Spleen (tissue), 11 donors: ENCODE measurements around the gene NOP14. TPM values are rescaled to one million over a fixed set of nuclear protein-coding genes. Genes with fewer than 3 reads are reported as not detected.

Experiments used
- DNase-seq: peaks from one replicate; pipeline ENCODE4 v3.0.0-alpha.2; 2020
- H3K27ac ChIP-seq, 8 donors: fragments of 200-600 bp; sonication (generic) in 7 of 8; 1 replicate in 4 of 8; 2 replicates in 4 of 8; pipeline versions ENCODE4 v1.5.0 to v1.8.0; 2016 to 2021; ENCODE audit warnings: inconsistent platforms in 4 of 8, mild to moderate bottlenecking in 4 of 8, moderate library complexity in 1 of 8
- H3K27me3 ChIP-seq, 7 donors: fragments of 200-600 bp; sonication (generic) in 6 of 7; replicated peaks in 1 of 7; 1 replicate in 4 of 7; 2 replicates in 3 of 7; pipeline versions ENCODE4 v1.5.0 to v1.8.0; 2016 to 2021; ENCODE audit warnings: inconsistent platforms in 3 of 7, mild to moderate bottlenecking in 1 of 7
- H3K36me3 ChIP-seq, 6 donors: fragments of 200-600 bp; sonication (generic) in 5 of 6; 1 replicate in 4 of 6; 2 replicates in 2 of 6; pipeline versions ENCODE4 v1.5.0 to v1.8.0; 2016 to 2021; ENCODE audit warnings: inconsistent platforms in 2 of 6
- H3K4me1 ChIP-seq, 6 donors: fragments of 200-600 bp; sonication (generic) in 5 of 6; 1 replicate in 3 of 6; 2 replicates in 3 of 6; pipeline versions ENCODE4 v1.5.0 to v1.8.0; 2016 to 2021; ENCODE audit warnings: inconsistent platforms in 3 of 6
- H3K4me3 ChIP-seq, 8 donors: fragments of 200-600 bp; sonication (generic) in 7 of 8; 1 replicate in 4 of 8; 2 replicates in 4 of 8; pipeline versions ENCODE4 v1.5.0 to v1.8.0; 2016 to 2021; ENCODE audit warnings: inconsistent platforms in 4 of 8, mild to moderate bottlenecking in 4 of 8, moderate library complexity in 2 of 8
- H3K9me3 ChIP-seq, 8 donors: fragments of 200-600 bp; sonication (generic) in 7 of 8; 1 replicate in 4 of 8; 2 replicates in 4 of 8; pipeline versions ENCODE4 v1.5.0 to v1.8.0; 2016 to 2021; ENCODE audit warnings: inconsistent platforms in 4 of 8
- CTCF ChIP-seq, 11 experiments: fragments of 200-600 bp in 7 of 11; fragments of 450-650 bp in 4 of 11; sonication (generic) in 4 of 11; IDR thresholded peaks in 8 of 11; conservative IDR thresholded peaks in 3 of 11; 1 replicate in 7 of 11; 2 replicates in 4 of 11; pipeline versions ENCODE4 v1.4.0 to v1.8.0; 2016 to 2021; ENCODE audit warnings: antibody characterized with exemption in 11 of 11, inconsistent platforms in 4 of 11, mild to moderate bottlenecking in 1 of 11
- POLR2A ChIP-seq, 3 donors: fragments of 450-650 bp; IDR thresholded peaks; one replicate each; pipeline ENCODE4 v1.5.1; 2017; ENCODE audit warnings: antibody characterized with exemption in 3 of 3, mild to moderate bottlenecking in 1 of 3
- POLR2AphosphoS5 ChIP-seq, 3 donors: sonication (generic); formaldehyde crosslinking; IDR thresholded peaks; one replicate each; pipeline ENCODE4 v1.5.1; 2017; ENCODE audit warnings: antibody characterized with exemption in 3 of 3
- WGBS, 5 donors: extraction: QIAGEN DNeasy Blood & Tissue Kit in 3 of 5; methylation state at CpG; one replicate each; pipeline versions ENCODE4 v1.1.5 to v1.1.7; 2013 to 2018; 5-methylcytosine and 5-hydroxymethylcytosine counted together
- intact Hi-C: fragments of 100-400 bp; cut with DNase I; formaldehyde crosslinking; loops from one replicate; pipeline ENCODE4 v1.15.0; 2023; ENCODE audit warnings: low total_unique reads
- polyA plus RNA-seq, 3 donors: library from polyadenylated mRNA; stranded (reverse); fragments of 200-250 nt; gene quantifications; one replicate each; pipeline ENCODE4 v1.2.1, GENCODE V29; 2013
- total RNA-seq, 7 donors: library from RNA; depleted of rRNA in 3 of 7; stranded (reverse); fragments of >200 nt in 3 of 7; fragmentation: NEBNext Ultra II Directional in 4 of 7; extraction: Animal tissue kit (Norgen Biotek cat#: 25700) in 4 of 7; gene quantifications; one replicate each; pipeline versions ENCODE4 v1.1.0 to v1.2.1, GENCODE V29; 2016 to 2021
- donor health status: healthy with polysubstance abuse.
- donor health status: DM: no; HTN: no; CAD: no; lungs with moderate emphysema.
- donor health status: DM: no; HTN: no; CAD: no.
- donor health status: Bipolar disorder and iron deficiency.
- donor health status: healthy.
- donor health status: DM: no; HTN: no; CAD: no.
- donor health status: DM: yes; HTN: yes; CAD: no.

The NOP14 gene
- total and polyA plus RNA-seq, 10 donors = 10.2 to 30.5 (median 22.1) TPM

GRCh38 chr4:2968381-2968780, 5.2 kb upstream of the NOP14 start:
- H3K4me1 ChIP-seq = peaks cover 0 to 17% (median 9%) of the 10 kb centered on the region in 6 donors
- H3K27ac ChIP-seq = no peak overlapping the region
- H3K4me3 ChIP-seq = no peak overlapping the region
- H3K27me3 ChIP-seq = no peaks in the 10 kb centered on the region
- H3K36me3 ChIP-seq = no peaks in the 10 kb centered on the region
- no peak for DNase-seq
- 78 to 88% (median 84%) methylated on average over 3 of the region's 3 CpGs for WGBS, 5 donors
- H3K9me3 ChIP-seq = no peaks in the 10 kb centered on the region
- intact Hi-C loops = no loop called here
- TF ChIP-seq CTCF (IDR thresholded peaks at IDR 0.05 in 8 of 11, conservative IDR thresholded peaks at IDR 0.05 in 3 of 11) (no peak), POLR2A (IDR thresholded peaks at IDR 0.05) (no peak), POLR2AphosphoS5 (IDR thresholded peaks at IDR 0.05) (no peak)

- Histone ChIP-seq H3K4me3 (no peak overlapping the region), H3K27ac (no peak overlapping the region), H3K36me3 (peaks cover 0 to under 1% (median 0%) of the 10 kb centered on the region in 6 donors), H3K4me1 (peaks cover 12 to 38% (median 31%) of the 10 kb centered on the region in 6 donors), H3K27me3 (no peaks in the 10 kb centered on the region), H3K9me3 (no peaks in the 10 kb centered on the region)
- peak; percentile 68 for DNase-seq
- TF ChIP-seq POLR2A (IDR thresholded peaks at IDR 0.05) = no peak
- no peak for TF ChIP-seq CTCF (IDR thresholded peaks at IDR 0.05 in 8 of 11, conservative IDR thresholded peaks at IDR 0.05 in 3 of 11)
- no peak for TF ChIP-seq POLR2AphosphoS5 (IDR thresholded peaks at IDR 0.05)
- WGBS, 5 donors = 81 to 92% (median 84%) methylated on average over 12 to 16 of the region's 16 CpGs
- intact Hi-C loops = no loop called here
Measured at GRCh38 chr4:2965262-2965661, 2.1 kb upstream of the NOP14 start.

GRCh38 chr4:2964706-2965258, 1.6 kb upstream of the NOP14 start:
- H3K27ac ChIP-seq = no peak overlapping the region
- DNase-seq = no peak
- 49 to 58% (median 56%) methylated on average over 5 of the region's 5 CpGs for WGBS, 5 donors
- H3K4me1 ChIP-seq = peaks cover 12 to 43% (median 35%) of the 10 kb centered on the region in 6 donors
- peak overlapping the region in 4 of 8 donors; percentile 83 to 98 (median 88) for H3K4me3 ChIP-seq
- peaks cover 0 to 3% (median 0%) of the 10 kb centered on the region in 6 donors for H3K36me3 ChIP-seq
- no peaks in the 10 kb centered on the region for H3K27me3 ChIP-seq
- no peaks in the 10 kb centered on the region for H3K9me3 ChIP-seq
- no peak for TF ChIP-seq CTCF (IDR thresholded peaks at IDR 0.05 in 8 of 11, conservative IDR thresholded peaks at IDR 0.05 in 3 of 11)
- TF ChIP-seq POLR2A (IDR thresholded peaks at IDR 0.05) = no peak
- TF ChIP-seq POLR2AphosphoS5 (IDR thresholded peaks at IDR 0.05) = no peak
- intact Hi-C loops = no loop called here

- WGBS, 5 donors = 0 to 3% (median 1%) methylated on average over 11 to 38 of the region's 38 CpGs
- Histone ChIP-seq H3K36me3 (peaks cover 0 to 4% (median 0%) of the 10 kb centered on the region in 6 donors), H3K4me1 (peaks cover 12 to 48% (median 38%) of the 10 kb centered on the region in 6 donors), H3K27ac (peak overlapping the region in 7 of 8 donors; percentile 85 to 93 (median 91)), H3K9me3 (no peaks in the 10 kb centered on the region), H3K27me3 (no peaks in the 10 kb centered on the region), H3K4me3 (peak overlapping the region; percentile 83 to 100 (median 92))
- TF ChIP-seq POLR2AphosphoS5 (IDR thresholded peaks at IDR 0.05) (no peak), CTCF (IDR thresholded peaks at IDR 0.05 in 8 of 11, conservative IDR thresholded peaks at IDR 0.05 in 3 of 11) (no peak), POLR2A (IDR thresholded peaks at IDR 0.05) (no peak)
- DNase-seq = no peak
- intact Hi-C loops = no loop called here
Measured at GRCh38 chr4:2963966-2964471, 813 bp upstream of the NOP14 start.
